A673 (cell line): ENCODE data around the gene THSD7B. TPM values are rescaled to one million over a fixed set of nuclear protein-coding genes. Genes with fewer than 3 reads are reported as not detected.

Source experiments
- BruUV-seq: library from RNA; stranded (reverse); fragments of 400-500 nt; replicated peaks from 2 replicates; lab custom pipeline; 2021; lab: Mats Ljungman, UMichigan
- CTCF ChIA-PET: fragments of 300-600 bp; sonication (Branson Sonifier 250); formaldehyde crosslinking; loops from one replicate; lab custom pipeline; 2022; ENCODE audit warnings: antibody characterized with exemption; lab: Charles Lee
- POLR2A ChIA-PET: fragments of 300-600 bp; sonication (Branson Sonifier 250); formaldehyde crosslinking; loops from one replicate; lab custom pipeline; 2022; ENCODE audit warnings: antibody characterized with exemption; ENCODE audit not compliant: low non-redundant PET; lab: Charles Lee
- DNase-seq: peaks from one replicate; pipeline ENCODE4 v3.0.0-alpha.2; 2015; ENCODE audit warnings: low spot score
- H3K27ac ChIP-seq: fragments of 200-600 bp; sonication (generic); 2 replicates; pipeline ENCODE4 v1.5.1; 2016; ENCODE audit warnings: mixed run types, low read depth, mild to moderate bottlenecking, mixed read lengths, antibody characterized with exemption, low read length; ENCODE audit not compliant: poor library complexity, severe bottlenecking
- H3K27me3 ChIP-seq: fragments of 200-600 bp; sonication (generic); replicated peaks from 2 replicates; pipeline ENCODE4 v1.6.1; 2017; ENCODE audit warnings: mixed run types, low read depth, mild to moderate bottlenecking, mixed read lengths, antibody characterized with exemption, low read length; ENCODE audit not compliant: insufficient read depth, poor library complexity
- H3K36me3 ChIP-seq: fragments of 200-600 bp; sonication (generic); 2 replicates; pipeline ENCODE4 v1.6.1; 2016; ENCODE audit warnings: mixed run types, mild to moderate bottlenecking, mixed read lengths, antibody characterized with exemption, low read length; ENCODE audit not compliant: insufficient read depth, poor library complexity, severe bottlenecking
- H3K4me1 ChIP-seq: fragments of 200-600 bp; sonication (generic); 2 replicates; pipeline ENCODE4 v1.6.1; 2017; ENCODE audit warnings: mixed run types, mild to moderate bottlenecking, mixed read lengths, antibody characterized with exemption, low read length; ENCODE audit not compliant: insufficient read depth, poor library complexity, severe bottlenecking
- H3K4me3 ChIP-seq: fragments of 200-600 bp; sonication (generic); 2 replicates; pipeline ENCODE4 v1.5.1; 2016; ENCODE audit warnings: low read depth, mixed run types, mild to moderate bottlenecking, mixed read lengths, low read length; ENCODE audit not compliant: poor library complexity, severe bottlenecking
- H3K9me3 ChIP-seq: fragments of 200-600 bp; sonication (generic); 2 replicates; pipeline ENCODE4 v1.6.1; 2016; ENCODE audit warnings: mixed run types, low read depth, mild to moderate bottlenecking, mixed read lengths, antibody characterized with exemption, low read length; ENCODE audit not compliant: poor library complexity, severe bottlenecking
- CTCF ChIP-seq: fragments of 300-800, 200-600 bp; sonication (generic); conservative IDR thresholded peaks from 2 replicates; pipeline ENCODE4 v1.5.1; 2017; ENCODE audit warnings: low read depth, mild to moderate bottlenecking, antibody characterized with exemption, low read length, moderate library complexity, mixed read lengths
- EZH2 ChIP-seq: fragments of 200-600 bp; sonication (generic); IDR thresholded peaks from 2 replicates; pipeline ENCODE4 v1.6.1; 2017; ENCODE audit warnings: borderline replicate concordance, low read depth, mild to moderate bottlenecking, mixed read lengths, antibody characterized with exemption, low read length; ENCODE audit not compliant: poor library complexity, severe bottlenecking
- intact Hi-C: fragments of 100-400 bp; cut with micrococcal nuclease; formaldehyde crosslinking; loops from one replicate; pipeline ENCODE4 v1.10.0; 2022; ENCODE audit not compliant: unreplicated experiment
- total RNA-seq: library from RNA; stranded (reverse); gene quantifications from 2 replicates; pipeline ENCODE4 v1.2.3, GENCODE V29; 2021

THSD7B gene
- total RNA-seq, 1 experiment from 2014 or later, result not detected

- no peaks in the 10 kb centered on the region for H3K9me3 ChIP-seq
- intact Hi-C loops, result no loop called here
- H3K36me3 ChIP-seq, result no peaks in the 10 kb centered on the region
- no peak overlapping the region for H3K27ac ChIP-seq
- H3K4me3 ChIP-seq, result no peak overlapping the region
- H3K4me1 ChIP-seq, result no peaks in the 10 kb centered on the region
- no TSS peak for BruUV-seq
- TF ChIP-seq CTCF (no peak), EZH2 (no peak)
- H3K27me3 ChIP-seq, result no peaks in the 10 kb centered on the region
- ChIA-PET CTCF (no interaction called here), POLR2A (no interaction called here)
- DNase-seq, result no peak
Observed at GRCh38 chr2:137411585-137411984, 646.2 kb downstream of the THSD7B start.

- no peaks in the 10 kb centered on the region for H3K36me3 ChIP-seq
- TF ChIP-seq CTCF, result no peak
- TF ChIP-seq EZH2, result no peak
- no TSS peak for BruUV-seq
- no peak overlapping the region for H3K27ac ChIP-seq
- no peaks in the 10 kb centered on the region for H3K9me3 ChIP-seq
- H3K4me3 ChIP-seq, result no peak overlapping the region
- CTCF ChIA-PET, result no interaction called here
- intact Hi-C loops, result no loop called here
- H3K4me1 ChIP-seq, result no peaks in the 10 kb centered on the region
- POLR2A ChIA-PET, result no interaction called here
- DNase-seq, result no peak
- H3K27me3 ChIP-seq, result no peaks in the 10 kb centered on the region
Observed at GRCh38 chr2:137420744-137421143, 655.4 kb downstream of the THSD7B start.

- TF ChIP-seq CTCF (no peak), EZH2 (no peak)
- H3K27me3 ChIP-seq, result no peaks in the 10 kb centered on the region
- intact Hi-C loops, result no loop called here
- DNase-seq, result no peak
- no peak overlapping the region for H3K4me3 ChIP-seq
- ChIA-PET POLR2A (no interaction called here), CTCF (no interaction called here)
- no peaks in the 10 kb centered on the region for H3K36me3 ChIP-seq
- H3K9me3 ChIP-seq, result no peaks in the 10 kb centered on the region
- no peak overlapping the region for H3K27ac ChIP-seq
- H3K4me1 ChIP-seq, result no peaks in the 10 kb centered on the region
- no TSS peak for BruUV-seq
Observed at GRCh38 chr2:137435162-137435561, 669.8 kb downstream of the THSD7B start.
